NOMO-1 treated with DMSO at 0.1 percent for 48 hours (cell line): ENCODE data around the gene ZNF653.
A peak's percentile ranks its signal among the peaks of the same experiment; 100 is the strongest.

Experiments used
- DNase-seq: peaks from one replicate; lab custom pipeline; 2025; ENCODE audit not compliant: unreplicated experiment; lab: John Stamatoyannopoulos, UW

Gene ZNF653, protein sequence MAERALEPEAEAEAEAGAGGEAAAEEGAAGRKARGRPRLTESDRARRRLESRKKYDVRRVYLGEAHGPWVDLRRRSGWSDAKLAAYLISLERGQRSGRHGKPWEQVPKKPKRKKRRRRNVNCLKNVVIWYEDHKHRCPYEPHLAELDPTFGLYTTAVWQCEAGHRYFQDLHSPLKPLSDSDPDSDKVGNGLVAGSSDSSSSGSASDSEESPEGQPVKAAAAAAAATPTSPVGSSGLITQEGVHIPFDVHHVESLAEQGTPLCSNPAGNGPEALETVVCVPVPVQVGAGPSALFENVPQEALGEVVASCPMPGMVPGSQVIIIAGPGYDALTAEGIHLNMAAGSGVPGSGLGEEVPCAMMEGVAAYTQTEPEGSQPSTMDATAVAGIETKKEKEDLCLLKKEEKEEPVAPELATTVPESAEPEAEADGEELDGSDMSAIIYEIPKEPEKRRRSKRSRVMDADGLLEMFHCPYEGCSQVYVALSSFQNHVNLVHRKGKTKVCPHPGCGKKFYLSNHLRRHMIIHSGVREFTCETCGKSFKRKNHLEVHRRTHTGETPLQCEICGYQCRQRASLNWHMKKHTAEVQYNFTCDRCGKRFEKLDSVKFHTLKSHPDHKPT

GRCh38 chr19:11505504-11506100, at the start of gene ZNF653:
TSS of gene ZNF653 (minus strand) at chr19:11505839. CDS start at chr19:11505786, 53 bp downstream.
- peak; percentile 87 for DNase-seq

DNA sequence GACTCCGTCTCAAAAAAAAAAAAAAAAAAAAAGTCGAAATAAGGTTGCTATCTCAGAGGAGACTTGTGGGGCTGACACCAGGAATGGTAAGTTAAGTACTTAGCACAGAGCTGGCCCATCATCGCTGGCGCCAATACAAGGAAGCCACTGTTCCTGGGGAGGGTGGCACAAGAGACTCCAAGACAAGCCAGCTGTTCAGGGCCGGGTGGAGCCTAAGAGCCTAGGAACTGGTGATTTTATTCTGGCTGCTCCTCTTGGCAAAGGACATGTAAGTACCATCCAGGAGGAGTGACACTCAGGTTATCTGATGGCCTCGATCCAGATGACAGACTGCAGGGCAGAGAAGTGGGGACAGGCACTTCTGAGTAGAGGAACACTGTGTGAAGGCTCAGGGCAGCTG, 49.6 kb upstream of the ZNF653 start:
- no peak for DNase-seq

- no peak for DNase-seq
Observed at GRCh38 chr19:11554160-11554559, 48.5 kb upstream of the ZNF653 start.

DNA sequence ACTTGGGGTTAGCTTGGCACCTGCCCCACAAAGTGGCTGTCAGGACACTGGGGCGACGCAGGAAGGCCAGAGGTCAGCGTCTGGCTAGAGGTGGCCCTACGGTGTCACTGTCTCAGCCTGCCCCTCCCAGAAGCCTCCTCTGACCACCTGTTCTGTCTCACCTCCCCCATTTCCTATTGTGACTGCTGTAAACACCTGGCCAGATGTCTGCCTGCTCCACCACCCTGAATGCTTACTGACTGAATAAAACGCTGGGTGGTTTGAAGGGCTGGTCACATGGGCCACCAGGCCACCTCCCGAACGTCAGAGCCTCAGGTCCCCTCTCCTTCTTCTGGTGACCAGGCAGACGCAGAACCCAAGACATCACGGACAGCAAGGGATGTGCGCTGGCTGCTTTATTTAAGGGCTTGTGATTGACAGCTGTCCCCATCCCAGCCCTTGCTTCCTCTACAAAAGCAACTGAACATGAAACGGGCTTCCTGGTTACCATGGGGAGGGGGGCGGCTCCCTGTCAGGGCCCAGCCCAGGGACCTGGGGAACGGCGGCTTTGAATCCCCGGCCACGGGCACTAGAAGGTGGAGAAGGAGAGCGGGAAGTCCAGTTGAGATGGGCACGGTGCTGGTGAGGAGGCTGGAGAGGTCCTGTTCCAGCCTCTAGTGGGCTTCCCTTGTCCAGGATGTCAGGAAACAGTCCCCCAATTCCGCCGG, 47.2 kb upstream of the ZNF653 start:
- no peak for DNase-seq

- DNase-seq = no peak
Observed at GRCh38 chr19:11551603-11552235, 46.1 kb upstream of the ZNF653 start.

- DNase-seq = no peak
Observed at GRCh38 chr19:11550265-11550664, 44.6 kb upstream of the ZNF653 start.

GRCh38 chr19:11549386-11549953, 43.8 kb upstream of the ZNF653 start:
- DNase-seq = no peak

DNA sequence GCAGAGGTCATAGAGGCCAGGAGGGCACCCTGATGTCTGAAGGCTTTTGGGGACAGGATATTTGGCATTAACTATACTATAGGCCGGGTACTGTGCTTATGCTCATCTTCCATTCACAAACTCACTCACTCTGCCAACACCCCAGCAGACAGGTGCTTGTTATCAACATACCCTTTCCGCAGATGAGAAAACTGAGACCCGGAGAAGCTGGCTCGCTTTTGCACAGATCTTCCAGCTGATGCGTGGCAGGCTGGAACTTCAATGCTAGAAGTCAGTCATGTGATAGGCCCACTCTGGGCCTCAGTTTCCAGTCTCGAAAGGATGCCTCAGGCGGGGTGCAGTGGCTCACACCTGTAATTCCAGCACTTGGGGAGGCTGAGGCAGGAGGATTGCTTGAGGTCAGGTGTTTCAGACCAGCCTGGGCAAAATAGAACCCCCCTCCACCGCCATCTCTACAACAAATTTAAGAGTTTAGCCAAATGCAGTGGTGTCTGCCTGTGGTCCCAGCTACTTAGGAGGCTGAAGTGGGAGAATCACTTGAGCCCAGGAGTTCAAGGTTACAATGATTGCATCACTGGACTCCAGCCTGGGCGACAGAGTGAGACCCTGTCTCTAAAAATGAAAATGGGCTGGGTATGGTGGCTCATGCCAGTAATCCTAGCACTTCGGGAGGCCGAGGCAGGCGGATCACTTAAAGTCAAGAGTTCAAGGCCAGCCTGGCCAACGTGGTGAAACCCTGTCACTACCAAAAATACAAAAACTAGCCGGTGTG, 42.5 kb upstream of the ZNF653 start:
- no peak for DNase-seq

GRCh38 chr19:11541238-11541637, 35.6 kb upstream of the ZNF653 start:
- no peak for DNase-seq

GRCh38 chr19:11540645-11541044, 35.0 kb upstream of the ZNF653 start:
- DNase-seq = no peak

GRCh38 chr19:11539495-11540365, 34.1 kb upstream of the ZNF653 start:
- no peak for DNase-seq

GRCh38 chr19:11538232-11539036, 32.8 kb upstream of the ZNF653 start, which contains the start of gene CNN1:
TSS of gene CNN1 (plus strand) at chr19:11538851. CDS start at chr19:11538928, 77 bp downstream.
- DNase-seq = no peak

DNA sequence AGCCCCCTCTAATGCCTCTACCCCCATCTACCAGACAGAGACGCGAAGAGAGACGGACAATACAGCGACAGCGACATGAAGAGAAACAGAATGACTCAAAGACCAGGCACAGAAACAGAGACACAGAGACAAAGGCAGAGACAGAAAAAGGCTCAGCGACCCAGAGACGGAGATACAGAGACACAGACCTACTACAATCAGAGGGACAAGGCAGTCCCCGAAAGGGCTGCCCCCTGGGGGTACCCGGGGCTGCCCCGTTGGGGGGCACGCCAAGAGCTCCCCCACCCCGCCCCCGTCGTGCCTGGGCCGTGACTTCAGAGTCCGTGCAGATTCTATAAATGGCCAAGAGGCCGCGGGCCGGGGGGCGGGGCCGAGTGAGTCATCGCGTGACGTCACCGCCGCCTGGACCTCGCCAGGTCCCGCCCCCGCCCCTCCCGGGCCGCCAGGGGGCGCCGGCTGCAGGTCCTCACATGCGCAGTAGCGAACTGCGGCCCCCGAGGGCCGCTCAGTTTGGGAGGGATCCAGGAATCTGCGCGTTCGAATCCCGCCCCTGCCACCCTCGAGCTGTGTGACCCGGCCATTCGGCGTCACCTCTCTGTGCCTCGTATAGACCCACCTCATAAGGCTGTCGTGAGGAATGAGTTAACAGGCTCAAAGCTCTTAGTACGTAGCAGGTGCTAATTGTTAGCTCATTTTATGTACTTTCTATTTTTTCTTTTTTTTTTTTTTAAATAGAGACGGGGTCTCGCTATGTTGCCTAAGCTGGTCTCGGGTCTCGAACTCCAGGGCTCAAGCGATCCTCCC, 30.4 kb upstream of the ZNF653 start:
- peak; percentile 61 for DNase-seq

- no peak for DNase-seq
Observed at GRCh38 chr19:11534948-11535347, 29.3 kb upstream of the ZNF653 start.

DNA sequence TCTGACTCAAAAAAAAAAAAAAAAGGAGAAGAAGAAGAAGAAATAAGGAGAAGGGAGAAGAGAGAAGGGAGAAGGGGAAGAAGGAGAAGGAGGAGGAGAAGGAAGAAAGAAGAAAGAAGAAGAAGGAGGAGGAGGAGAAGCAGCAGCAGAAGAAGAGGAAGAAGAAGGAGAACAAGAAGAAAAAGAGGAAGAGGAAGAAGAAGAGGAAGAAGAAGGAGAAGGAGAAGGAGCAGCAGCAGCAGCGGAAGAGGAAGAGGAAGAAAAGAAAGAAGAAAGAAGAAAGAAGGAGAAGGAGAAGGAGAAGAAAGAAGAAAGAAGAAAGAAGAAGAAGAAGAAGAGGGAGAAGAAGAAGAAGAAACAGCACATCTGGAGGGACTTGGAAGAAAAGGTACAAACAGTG, 28.9 kb upstream of the ZNF653 start:
- DNase-seq = peak; percentile 29

GRCh38 chr19:11530432-11530831, 24.8 kb upstream of the ZNF653 start:
- DNase-seq = no peak
